ENCODE measurements around the gene ZNF57.
A peak's percentile ranks its signal among the peaks of the same experiment; 100 is the strongest.
"Not testable (repeated sequence)": the region's sequence is repeated elsewhere in the genome, so short reads cannot be mapped to it uniquely, and the experiment has no call there.

ZNF57 gene

GRCh38 chr19:2900296-2901252 is at the start of gene ZNF57:
Gene ZNF57 (plus strand): TSS chr19:2900928. CDS start chr19:2901046, 118 bp downstream.
- peak; percentile 97 for DNase-seq (ENCODE audit: low spot score)

GRCh38 chr19:2852598-2852997 is 48.1 kb upstream of the ZNF57 start:
- DNase-seq (ENCODE audit: low spot score), result no peak

GRCh38 chr19:2853015-2853606 is 47.6 kb upstream of the ZNF57 start:
- no peak for DNase-seq (ENCODE audit: low spot score)

GRCh38 chr19:2854849-2855248 is 45.9 kb upstream of the ZNF57 start:
- DNase-seq (ENCODE audit: low spot score), result no peak

GRCh38 chr19:2856457-2857050 is 44.2 kb upstream of the ZNF57 start:
- DNase-seq (ENCODE audit: low spot score), result peak; percentile 24

- DNase-seq (ENCODE audit: low spot score), result no peak
Observed at GRCh38 chr19:2858864-2859263, 41.9 kb upstream of the ZNF57 start.

- DNase-seq (ENCODE audit: low spot score), result no peak
Observed at GRCh38 chr19:2863816-2864215, 36.9 kb upstream of the ZNF57 start.

GRCh38 chr19:2865334-2866100 is 35.2 kb upstream of the ZNF57 start:
- DNase-seq (ENCODE audit: low spot score), result no peak

- no peak for DNase-seq (ENCODE audit: low spot score)
Observed at GRCh38 chr19:2866495-2867024, 34.2 kb upstream of the ZNF57 start.

- DNase-seq (ENCODE audit: low spot score), result no peak
Observed at GRCh38 chr19:2867025-2867991, 33.4 kb upstream of the ZNF57 start, which contains the start of gene ZNF556. Gene ZNF556 (plus strand): TSS chr19:2867335. CDS start chr19:2867422, 87 bp downstream.

- no peak for DNase-seq (ENCODE audit: low spot score)
Observed at GRCh38 chr19:2869618-2870017, 31.1 kb upstream of the ZNF57 start.

GRCh38 chr19:2872175-2872574 is 28.6 kb upstream of the ZNF57 start:
- DNase-seq (ENCODE audit: low spot score), result not testable (repeated sequence)

- DNase-seq (ENCODE audit: low spot score), result no peak
Observed at GRCh38 chr19:2877398-2878331, 23.1 kb upstream of the ZNF57 start.

- no peak for DNase-seq (ENCODE audit: low spot score)
Observed at GRCh38 chr19:2883686-2884439, 16.9 kb upstream of the ZNF57 start.

GRCh38 chr19:2885736-2886135 is 15.0 kb upstream of the ZNF57 start:
- DNase-seq (ENCODE audit: low spot score), result no peak

GRCh38 chr19:2887391-2887914 is 13.3 kb upstream of the ZNF57 start:
- peak; percentile 51 for DNase-seq (ENCODE audit: low spot score)

- peak; percentile 50 for DNase-seq (ENCODE audit: low spot score)
Observed at GRCh38 chr19:2888731-2889224, 11.9 kb upstream of the ZNF57 start.

- not testable (repeated sequence) for DNase-seq (ENCODE audit: low spot score)
Observed at GRCh38 chr19:2890531-2890930, 10.2 kb upstream of the ZNF57 start.
